KMS-11 (cell line): ENCODE measurements around the gene PRDM8.

Experiments
- H2AFZ ChIP-seq: fragments of 200-600 bp; sonication (generic); 2 replicates; pipeline ENCODE4 v1.6.1; 2016; ENCODE audit warnings: antibody characterized with exemption, mixed run types, low read depth
- H3K27ac ChIP-seq: fragments of 200-600 bp; sonication (generic); 2 replicates; pipeline ENCODE4 v1.6.1; 2016; ENCODE audit warnings: mild to moderate bottlenecking, mixed run types
- H3K27me3 ChIP-seq: fragments of 200-600 bp; sonication (generic); 2 replicates; pipeline ENCODE4 v1.6.1; 2017; ENCODE audit warnings: mild to moderate bottlenecking, low read depth, mixed run types, moderate library complexity; ENCODE audit not compliant: insufficient read depth
- H3K36me3 ChIP-seq: fragments of 200-600 bp; sonication (generic); 2 replicates; pipeline ENCODE4 v1.6.1; 2017; ENCODE audit warnings: mild to moderate bottlenecking, mixed run types; ENCODE audit not compliant: insufficient read depth
- H3K4me1 ChIP-seq: fragments of 200-600 bp; sonication (generic); 2 replicates; pipeline ENCODE4 v1.6.1; 2016; ENCODE audit warnings: mild to moderate bottlenecking, low read depth, mixed run types; ENCODE audit not compliant: poor library complexity, severe bottlenecking
- H3K4me2 ChIP-seq: fragments of 200-600 bp; sonication (generic); 2 replicates; pipeline ENCODE4 v1.7.0; 2016; ENCODE audit warnings: mild to moderate bottlenecking, mixed run types
- H3K4me3 ChIP-seq: fragments of 200-600 bp; sonication (generic); IDR thresholded peaks from 2 replicates; pipeline ENCODE4 v1.6.1; 2017; ENCODE audit warnings: low read depth, low read length, mixed read lengths; ENCODE audit not compliant: insufficient read depth
- H3K79me2 ChIP-seq: fragments of 200-600 bp; sonication (generic); 2 replicates; pipeline ENCODE4 v1.6.1; 2016; ENCODE audit warnings: low read depth, mixed run types; ENCODE audit not compliant: insufficient read depth
- H3K9ac ChIP-seq: fragments of 200-600 bp; sonication (generic); 2 replicates; pipeline ENCODE4 v1.6.1; 2016; ENCODE audit warnings: mild to moderate bottlenecking, mixed run types
- H4K20me1 ChIP-seq: fragments of 200-600 bp; sonication (generic); 2 replicates; pipeline ENCODE4 v1.6.1; 2016; ENCODE audit warnings: mild to moderate bottlenecking, mixed run types; ENCODE audit not compliant: insufficient read depth
- TF ChIP-seq, protein P1 (sequence below): fragments of 200-600 bp; sonication (generic); conservative IDR thresholded peaks from 2 replicates; pipeline ENCODE4 v1.6.1; 2017; ENCODE audit warnings: low read depth, mild to moderate bottlenecking, antibody characterized with exemption, low read length, moderate library complexity, mixed read lengths

Gene PRDM8

DNA sequence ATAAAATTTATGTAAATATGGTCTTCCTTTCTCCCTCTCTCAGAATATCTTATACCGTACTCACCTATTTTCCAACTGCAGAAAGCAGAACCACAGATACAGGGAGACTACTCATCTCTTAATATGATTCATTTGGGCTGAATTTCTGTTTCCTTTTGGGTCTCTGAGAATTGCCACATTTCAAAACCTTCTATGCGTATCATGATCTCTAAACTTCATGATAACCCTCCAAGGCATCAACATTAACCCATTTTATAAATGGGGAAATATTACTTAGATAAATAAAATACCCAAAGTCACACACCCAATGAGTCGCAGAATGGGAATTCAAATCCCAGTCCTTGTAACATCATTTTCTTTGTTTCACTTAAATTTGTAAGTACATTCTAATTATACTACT is 16.6 kb upstream of the PRDM8 start:
- no peaks in the 10 kb centered on the region for H3K27me3 ChIP-seq
- no peak overlapping the region for H3K4me2 ChIP-seq

DNA sequence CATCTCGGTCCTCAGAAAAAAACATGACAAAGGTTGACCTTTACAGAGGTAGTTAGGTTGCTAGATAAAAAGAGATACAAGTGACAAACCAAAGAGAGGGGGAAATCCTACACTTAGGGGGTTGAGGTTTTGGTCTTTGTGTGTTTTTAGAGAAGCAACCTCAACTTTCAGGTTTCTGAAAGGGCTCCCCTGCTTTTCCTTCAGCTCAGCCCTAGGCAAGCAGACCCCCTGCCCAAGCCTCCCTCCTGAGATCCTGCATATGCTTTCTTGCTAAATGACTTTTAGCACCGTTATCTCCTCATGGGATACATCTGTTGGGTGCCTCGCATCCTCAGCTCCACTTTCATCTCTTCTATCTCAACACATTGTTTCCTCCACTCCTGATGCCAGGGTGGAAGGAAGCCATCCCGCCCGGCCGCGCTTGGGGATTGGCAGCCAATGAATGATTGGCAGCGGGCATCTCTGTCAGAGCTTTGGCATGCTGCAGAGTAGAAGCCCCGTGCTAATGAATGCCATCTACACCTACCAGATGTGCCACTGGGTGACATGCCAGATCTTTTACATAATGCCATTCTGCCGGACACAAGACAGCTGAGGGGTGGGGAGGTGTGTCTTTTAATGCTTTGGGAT is 15.0 kb upstream of the PRDM8 start:
- Histone ChIP-seq H3K27ac (no peak overlapping the region), H2AFZ (no peak overlapping the region), H3K79me2 (no peaks in the 10 kb centered on the region), H3K4me1 (peaks cover 4% of the 10 kb centered on the region), H3K36me3 (no peaks in the 10 kb centered on the region), H4K20me1 (no peaks in the 10 kb centered on the region), H3K4me3 (no peak overlapping the region), H3K4me2 (no peak overlapping the region), H3K9ac (no peak overlapping the region), H3K27me3 (no peaks in the 10 kb centered on the region)
- TF ChIP-seq, protein P1, sequence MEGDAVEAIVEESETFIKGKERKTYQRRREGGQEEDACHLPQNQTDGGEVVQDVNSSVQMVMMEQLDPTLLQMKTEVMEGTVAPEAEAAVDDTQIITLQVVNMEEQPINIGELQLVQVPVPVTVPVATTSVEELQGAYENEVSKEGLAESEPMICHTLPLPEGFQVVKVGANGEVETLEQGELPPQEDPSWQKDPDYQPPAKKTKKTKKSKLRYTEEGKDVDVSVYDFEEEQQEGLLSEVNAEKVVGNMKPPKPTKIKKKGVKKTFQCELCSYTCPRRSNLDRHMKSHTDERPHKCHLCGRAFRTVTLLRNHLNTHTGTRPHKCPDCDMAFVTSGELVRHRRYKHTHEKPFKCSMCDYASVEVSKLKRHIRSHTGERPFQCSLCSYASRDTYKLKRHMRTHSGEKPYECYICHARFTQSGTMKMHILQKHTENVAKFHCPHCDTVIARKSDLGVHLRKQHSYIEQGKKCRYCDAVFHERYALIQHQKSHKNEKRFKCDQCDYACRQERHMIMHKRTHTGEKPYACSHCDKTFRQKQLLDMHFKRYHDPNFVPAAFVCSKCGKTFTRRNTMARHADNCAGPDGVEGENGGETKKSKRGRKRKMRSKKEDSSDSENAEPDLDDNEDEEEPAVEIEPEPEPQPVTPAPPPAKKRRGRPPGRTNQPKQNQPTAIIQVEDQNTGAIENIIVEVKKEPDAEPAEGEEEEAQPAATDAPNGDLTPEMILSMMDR, result no peak

More for the DNA sequence above, 16.6 kb upstream of the PRDM8 start:
- no peak overlapping the region for H3K4me3 ChIP-seq
- H3K27ac ChIP-seq, result no peak overlapping the region
- H3K36me3 ChIP-seq, result no peaks in the 10 kb centered on the region
- H3K79me2 ChIP-seq, result no peaks in the 10 kb centered on the region
- TF ChIP-seq, protein P1, result no peak
- peaks cover 4% of the 10 kb centered on the region for H3K4me1 ChIP-seq
- no peak overlapping the region for H3K9ac ChIP-seq
- H4K20me1 ChIP-seq, result no peaks in the 10 kb centered on the region
- H2AFZ ChIP-seq, result no peak overlapping the region

GRCh38 chr4:80183250-80184052 is 13.9 kb upstream of the PRDM8 start:
- Histone ChIP-seq H3K4me2 (peak overlapping the region; percentile 47; the same call in 1 of the 2 replicates), H3K27me3 (no peaks in the 10 kb centered on the region), H3K4me1 (peaks cover 4% of the 10 kb centered on the region), H3K4me3 (no peak overlapping the region), H3K9ac (peak overlapping the region; percentile 36; the same call in 1 of the 2 replicates), H3K79me2 (no peaks in the 10 kb centered on the region), H4K20me1 (no peaks in the 10 kb centered on the region), H3K36me3 (no peaks in the 10 kb centered on the region), H3K27ac (no peak overlapping the region), H2AFZ (peak overlapping the region; percentile 94)
- TF ChIP-seq, protein P1, result no peak

- TF ChIP-seq, protein P1, result peak; percentile 85
- Histone ChIP-seq H3K36me3 (no peaks in the 10 kb centered on the region), H4K20me1 (no peaks in the 10 kb centered on the region), H3K4me2 (peak overlapping the region; percentile 64), H3K4me1 (peaks cover 4% of the 10 kb centered on the region), H3K4me3 (peak overlapping the region; percentile 82), H3K79me2 (no peaks in the 10 kb centered on the region), H3K27ac (no peak overlapping the region), H3K27me3 (no peaks in the 10 kb centered on the region), H3K9ac (peak overlapping the region; percentile 56; the same call in 1 of the 2 replicates), H2AFZ (peak overlapping the region; percentile 94)
Observed at GRCh38 chr4:80184053-80184824, 13.1 kb upstream of the PRDM8 start.
